D341Med (cell line): ENCODE measurements around the gene PLXNB3.
A peak's percentile ranks its signal among the peaks of the same experiment; 100 is the strongest.
"Not testable (repeated sequence)": the region's sequence is repeated elsewhere in the genome, so short reads cannot be mapped to it uniquely, and the experiment has no call there.

Source experiments
- DNase-seq: peaks from one replicate; pipeline ENCODE4 v3.0.0; 2012; ENCODE audit warnings: low spot score

Gene PLXNB3

GRCh38 chrX:153814591-153815315 is 50.7 kb downstream of the PLXNB3 start:
- no peak for DNase-seq

DNA sequence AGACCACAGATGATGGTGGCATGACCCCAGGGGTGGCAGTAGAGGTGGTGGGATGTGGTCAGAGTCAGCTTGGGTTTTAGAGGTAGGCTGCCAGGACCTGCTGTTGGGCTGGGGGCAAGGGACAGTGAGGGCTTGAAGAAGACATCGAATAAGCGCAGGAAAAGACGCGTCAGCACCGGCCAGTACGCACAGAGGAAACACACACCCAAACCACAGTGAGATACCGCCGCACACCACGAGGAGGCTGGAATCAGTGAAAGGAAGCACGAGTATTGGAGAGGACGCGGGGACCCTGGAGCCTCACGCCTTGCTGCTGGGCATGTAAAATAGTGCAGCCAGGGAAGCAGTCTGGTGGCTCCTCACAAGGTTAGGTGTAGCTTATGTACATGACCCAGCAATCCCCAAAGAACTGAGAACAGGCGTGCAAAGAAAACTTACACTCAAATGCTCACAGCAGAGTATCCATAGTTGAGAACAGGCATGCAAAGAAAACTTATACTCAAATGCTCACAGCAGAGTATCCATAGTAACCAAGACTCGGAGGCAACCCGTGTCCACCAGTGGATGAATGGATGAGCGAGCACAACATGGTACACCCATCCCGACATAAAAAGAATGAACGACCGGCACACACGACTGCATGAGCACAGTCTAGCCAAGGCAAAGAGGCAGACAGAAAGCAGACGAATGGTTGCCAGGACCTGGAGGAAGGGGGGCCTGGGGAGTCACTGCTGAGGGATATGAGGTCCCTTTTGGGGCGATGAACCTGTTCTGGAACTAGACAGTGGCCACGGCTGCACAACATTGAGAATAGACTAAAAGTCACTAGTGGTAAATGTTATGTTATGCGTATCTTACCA is 53.0 kb downstream of the PLXNB3 start:
- DNase-seq = no peak

GRCh38 chrX:153818064-153818463 is 54.0 kb downstream of the PLXNB3 start:
- not testable (repeated sequence) for DNase-seq

- DNase-seq = peak; percentile 88
These were observed 54.7 kb downstream of the PLXNB3 start for GRCh38 chrX:153818571-153819383.

- DNase-seq = no peak
These were observed 55.5 kb downstream of the PLXNB3 start for GRCh38 chrX:153819384-153820040.

GRCh38 chrX:153820601-153821000 is 56.6 kb downstream of the PLXNB3 start:
- DNase-seq = no peak

DNA sequence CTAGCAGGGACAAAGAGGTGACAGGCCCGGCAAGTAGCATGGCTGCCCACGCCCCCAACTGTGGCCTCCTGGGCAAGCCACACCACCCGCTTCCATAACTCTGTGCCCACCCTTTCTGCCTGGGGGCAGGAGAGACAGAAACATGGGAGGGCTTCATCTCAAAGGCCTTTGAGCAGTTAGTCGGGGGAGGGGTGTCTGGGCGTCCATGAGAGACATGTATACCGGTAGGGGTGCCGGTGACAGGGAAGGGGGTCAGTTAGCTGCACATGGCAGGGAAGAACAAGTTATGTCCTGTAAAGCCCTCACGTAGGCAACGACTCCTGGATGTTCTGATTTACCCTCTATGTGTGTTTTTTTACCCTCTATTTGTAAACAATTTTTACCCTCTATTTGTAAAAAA is 57.0 kb downstream of the PLXNB3 start:
- peak; percentile 4 for DNase-seq

DNA sequence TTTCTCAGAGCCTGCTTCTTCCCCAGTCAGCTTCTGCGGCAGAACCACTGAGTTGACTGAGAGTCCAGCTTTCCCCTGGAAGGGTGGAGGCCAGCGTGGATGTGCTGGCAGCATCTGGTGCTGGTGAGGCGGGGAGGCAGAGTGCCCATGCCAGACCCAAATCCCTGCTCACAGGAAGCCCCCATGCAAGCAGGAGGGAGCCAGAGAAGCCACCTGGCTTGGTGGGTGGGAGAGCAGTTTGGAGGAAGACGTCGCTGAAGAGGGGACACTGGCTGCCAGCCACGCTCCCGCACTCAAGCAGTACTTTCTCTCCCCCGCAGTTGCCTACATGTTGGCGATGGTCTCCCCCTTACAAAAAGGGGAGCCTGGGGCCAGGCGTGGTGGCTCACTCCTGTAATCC is 60.3 kb downstream of the PLXNB3 start:
- no peak for DNase-seq

GRCh38 chrX:153825042-153825441 is 61.0 kb downstream of the PLXNB3 start:
- DNase-seq = no peak
